ENCODE results near the gene TMEM232. TPM values are rescaled to one million over a fixed set of nuclear protein-coding genes. Genes with fewer than 3 reads are reported as not detected.

TMEM232 gene
- total RNA-seq, 1 experiment from 2014 or later = 1.6 TPM

- Histone ChIP-seq H3K14ac (ENCODE audit: insufficient read depth, low read length) (no peak overlapping the region), H3K18ac (ENCODE audit: insufficient read length, low read depth, low read length) (no peak overlapping the region), H3K9ac (ENCODE audit: extremely low read depth, insufficient read length, low read length) (no peak overlapping the region), H4K91ac (ENCODE audit: insufficient read length, low read depth, low read length) (no peak overlapping the region), H3K9me3 (ENCODE audit: control insufficient read depth, low read depth, low read length) (no peaks in the 10 kb centered on the region), H4K20me1 (ENCODE audit: control insufficient read depth, insufficient read depth, insufficient read length) (no peaks in the 10 kb centered on the region), H2BK12ac (ENCODE audit: insufficient read length, low read depth, low read length) (no peak overlapping the region), H3K27ac (ENCODE audit: insufficient read length, low read depth, low read length) (no peak overlapping the region), H3K79me1 (ENCODE audit: insufficient read depth, low read depth, low read length, poor library complexity, severe bottlenecking) (no peaks in the 10 kb centered on the region), H2BK5ac (ENCODE audit: insufficient read length, low read length) (no peak overlapping the region), H2BK120ac (ENCODE audit: low read depth, low read length, poor library complexity, severe bottlenecking) (no peak overlapping the region), H3K56ac (ENCODE audit: insufficient read length, low read depth, low read length) (no peak overlapping the region), H2AK5ac (ENCODE audit: insufficient read length, low read length) (no peak overlapping the region), H4K8ac (replicated peaks; ENCODE audit: insufficient read length, low read depth, low read length) (no peak overlapping the region), H3K4ac (ENCODE audit: low read depth, low read length) (no peak overlapping the region), H3K23ac (ENCODE audit: insufficient read length, low read depth, low read length) (no peak overlapping the region), H4K5ac (ENCODE audit: insufficient read length, low read depth, low read length) (no peak overlapping the region), H3K23me2 (ENCODE audit: insufficient read length, low read depth, low read length, poor library complexity, severe bottlenecking) (no peaks in the 10 kb centered on the region), H3K27me3 (ENCODE audit: insufficient read depth, low read length) (no peaks in the 10 kb centered on the region), H3T11ph (ENCODE audit: low read length) (no peak overlapping the region), H2BK15ac (ENCODE audit: low read depth, low read length) (no peak overlapping the region), H3K4me1 (ENCODE audit: insufficient read depth, low read length) (no peaks in the 10 kb centered on the region), H3K79me2 (ENCODE audit: insufficient read depth, low read length) (no peaks in the 10 kb centered on the region), H3K4me2 (ENCODE audit: insufficient read depth, insufficient read length, low read length) (no peak overlapping the region), H2AFZ (ENCODE audit: low read length) (no peak overlapping the region), H2BK20ac (ENCODE audit: low read depth, low read length, poor library complexity, severe bottlenecking) (no peak overlapping the region)
- no peak for DNase-seq
- TF ChIP-seq, protein P1, sequence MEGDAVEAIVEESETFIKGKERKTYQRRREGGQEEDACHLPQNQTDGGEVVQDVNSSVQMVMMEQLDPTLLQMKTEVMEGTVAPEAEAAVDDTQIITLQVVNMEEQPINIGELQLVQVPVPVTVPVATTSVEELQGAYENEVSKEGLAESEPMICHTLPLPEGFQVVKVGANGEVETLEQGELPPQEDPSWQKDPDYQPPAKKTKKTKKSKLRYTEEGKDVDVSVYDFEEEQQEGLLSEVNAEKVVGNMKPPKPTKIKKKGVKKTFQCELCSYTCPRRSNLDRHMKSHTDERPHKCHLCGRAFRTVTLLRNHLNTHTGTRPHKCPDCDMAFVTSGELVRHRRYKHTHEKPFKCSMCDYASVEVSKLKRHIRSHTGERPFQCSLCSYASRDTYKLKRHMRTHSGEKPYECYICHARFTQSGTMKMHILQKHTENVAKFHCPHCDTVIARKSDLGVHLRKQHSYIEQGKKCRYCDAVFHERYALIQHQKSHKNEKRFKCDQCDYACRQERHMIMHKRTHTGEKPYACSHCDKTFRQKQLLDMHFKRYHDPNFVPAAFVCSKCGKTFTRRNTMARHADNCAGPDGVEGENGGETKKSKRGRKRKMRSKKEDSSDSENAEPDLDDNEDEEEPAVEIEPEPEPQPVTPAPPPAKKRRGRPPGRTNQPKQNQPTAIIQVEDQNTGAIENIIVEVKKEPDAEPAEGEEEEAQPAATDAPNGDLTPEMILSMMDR (conservative IDR thresholded peaks at IDR 0.05) = no peak
- H3K36me3 Mint-ChIP-seq (ENCODE audit: insufficient read depth in 1 of 3, low read depth in 3 of 3) = no peaks in the 10 kb centered on the region
- H3K4me3 Mint-ChIP-seq = no peak overlapping the region
- no peaks in the 10 kb centered on the region for H3K9me3 Mint-ChIP-seq
- H3K27ac Mint-ChIP-seq = no peak overlapping the region
- no peaks in the 10 kb centered on the region for H3K27me3 Mint-ChIP-seq (ENCODE audit: low read depth)
- no peaks in the 10 kb centered on the region for H3K4me1 Mint-ChIP-seq
Measured at GRCh38 chr5:110634475-110634874, 92.0 kb downstream of the TMEM232 start.

Measured in H9 (cell line).